Activated naive CD8-positive, alpha-beta T cell treated with anti-CD3 and anti-CD28 coated beads, Interleukin-2, amount 10 ng/mL, durations not matched to agents 7 days and 5 days (primary cell): ENCODE measurements around the gene MCAT. TPM values are rescaled to one million over a fixed set of nuclear protein-coding genes. Genes with fewer than 3 reads are reported as not detected.

Experiments
- ATAC-seq: fragments of 150-1000 bp; cut with Tn5 transposase; one replicate; pipeline ENCODE4 v1.10.0; 2021; ENCODE audit warnings: low read depth, moderate library complexity
- POLR2A ChIA-PET: fragments of 350-600 bp; sonication (Branson Sonifier 250); formaldehyde crosslinking; loops from one replicate; lab custom pipeline; 2021; ENCODE audit warnings: antibody characterized with exemption; lab: Charles Lee
- DNase-seq: peaks from one replicate; pipeline ENCODE4 v3.0.0; 2021
- H3K27ac Mint-ChIP-seq: one replicate; pipeline ENCODE4 v1.8.0; 2022; ENCODE audit warnings: mild to moderate bottlenecking, mixed read lengths
- H3K27me3 Mint-ChIP-seq: one replicate; pipeline ENCODE4 v1.8.0; 2022; ENCODE audit warnings: mild to moderate bottlenecking, moderate library complexity, mixed read lengths
- H3K36me3 Mint-ChIP-seq: one replicate; pipeline ENCODE4 v1.8.0; 2021; ENCODE audit warnings: mild to moderate bottlenecking, mixed read lengths
- H3K4me1 Mint-ChIP-seq: one replicate; pipeline ENCODE4 v1.8.0; 2021; ENCODE audit warnings: mixed read lengths
- H3K4me3 Mint-ChIP-seq: one replicate; pipeline ENCODE4 v1.8.0; 2022; ENCODE audit warnings: mild to moderate bottlenecking, moderate library complexity, mixed read lengths
- H3K9me3 Mint-ChIP-seq: one replicate; pipeline ENCODE4 v1.8.0; 2021; ENCODE audit warnings: mixed read lengths
- total RNA-seq, 2 experiments: library from RNA; stranded (reverse); gene quantifications; one replicate each; pipeline ENCODE4 v1.2.3, GENCODE V29; 2021

The MCAT gene
- 1 to 10 TPM; 8.1 to 9.5 TPM for total RNA-seq

GRCh38 chr22:43142880-43143562 lies at the start of gene MCAT:
Gene MCAT, minus strand, starts transcription at chr22:43143398. Its CDS starts 50 bp downstream, at chr22:43143348.
- H3K4me3 Mint-ChIP-seq, result peak within 1 kb of the TSS; percentile 83
- H3K4me1 Mint-ChIP-seq, result peaks cover 14% of the 10 kb centered on the region
- peak within 1 kb of the TSS; percentile 91 for H3K27ac Mint-ChIP-seq
- no peaks in the 10 kb centered on the region for H3K27me3 Mint-ChIP-seq
- DNase-seq (peak; percentile 90), ATAC-seq (peak; percentile 81)
- H3K36me3 Mint-ChIP-seq, result peaks cover 5% of the 10 kb centered on the region
- H3K9me3 Mint-ChIP-seq, result no peaks in the 10 kb centered on the region
- POLR2A ChIA-PET, result interaction anchor here (1.2 to 1.9 kb wide), 2 partner anchors 9 to 45 kb away, joined by 5 to 10 read pairs; no protein-coding TSS in a partner anchor

- Mint-ChIP-seq H3K4me1 (peaks cover 5% of the 10 kb centered on the region), H3K4me3 (no peak overlapping the region), H3K27me3 (peaks cover 10% of the 10 kb centered on the region), H3K9me3 (peaks cover 2% of the 10 kb centered on the region), H3K36me3 (no peaks in the 10 kb centered on the region), H3K27ac (no peak overlapping the region)
- ATAC-seq (no peak), DNase-seq (no peak)
- POLR2A ChIA-PET, result no interaction called here
Observed at GRCh38 chr22:43191831-43192230, 48.6 kb upstream of the MCAT start.

GRCh38 chr22:43188829-43189545 lies 45.8 kb upstream of the MCAT start:
- peaks cover 8% of the 10 kb centered on the region for H3K27me3 Mint-ChIP-seq
- peak overlapping the region; percentile 26 for H3K27ac Mint-ChIP-seq
- peak overlapping the region; percentile 9 for H3K4me3 Mint-ChIP-seq
- ATAC-seq (no peak), DNase-seq (no peak)
- POLR2A ChIA-PET, result no interaction called here
- peaks cover 13% of the 10 kb centered on the region for H3K4me1 Mint-ChIP-seq
- H3K9me3 Mint-ChIP-seq, result peaks cover 2% of the 10 kb centered on the region
- H3K36me3 Mint-ChIP-seq, result peaks cover 2% of the 10 kb centered on the region

- DNase-seq (peak; percentile 98), ATAC-seq (peak; percentile 95)
- peaks cover 18% of the 10 kb centered on the region for H3K4me1 Mint-ChIP-seq
- peaks cover 8% of the 10 kb centered on the region for H3K27me3 Mint-ChIP-seq
- H3K9me3 Mint-ChIP-seq, result peaks cover 2% of the 10 kb centered on the region
- peaks cover 2% of the 10 kb centered on the region for H3K36me3 Mint-ChIP-seq
- H3K4me3 Mint-ChIP-seq, result peak overlapping the region; percentile 84
- POLR2A ChIA-PET, result interaction anchor here (0.5 to 2.1 kb wide), 13 partner anchors 14 to 323 kb away, joined by 3 to 11 read pairs (median 4); partner anchors contain the start of gene MCAT
- H3K27ac Mint-ChIP-seq, result peak overlapping the region; percentile 94
Observed at GRCh38 chr22:43187171-43188099, 44.2 kb upstream of the MCAT start.

- Mint-ChIP-seq H3K4me3 (peak within 1 kb of the TSS; percentile 84), H3K27me3 (peaks cover 4% of the 10 kb centered on the region), H3K4me1 (peaks cover 18% of the 10 kb centered on the region), H3K36me3 (peaks cover 2% of the 10 kb centered on the region), H3K27ac (peak within 1 kb of the TSS; percentile 94), H3K9me3 (peaks cover 2% of the 10 kb centered on the region)
- peak; percentile 75 for DNase-seq
- peak; percentile 25 for ATAC-seq
- POLR2A ChIA-PET, result interaction anchor here (0.5 to 2.1 kb wide), 9 partner anchors 34 to 322 kb away, joined by 3 to 11 read pairs (median 4); partner anchors contain the start of genes MCAT and PACSIN2
Observed at GRCh38 chr22:43186272-43187170, 43.3 kb upstream of the MCAT start, which contains the start of gene TTLL12. Gene TTLL12, minus strand, starts transcription at chr22:43187134. Its CDS starts 65 bp downstream, at chr22:43187069.

- ATAC-seq (no peak), DNase-seq (no peak)
- peak overlapping the region; percentile 80 for H3K4me3 Mint-ChIP-seq
- H3K27me3 Mint-ChIP-seq, result no peaks in the 10 kb centered on the region
- peaks cover 2% of the 10 kb centered on the region for H3K36me3 Mint-ChIP-seq
- POLR2A ChIA-PET, result interaction anchor here (0.8 kb wide), 1 partner anchor 171 kb away, joined by 3 read pairs; the partner anchor contains the start of gene PACSIN2
- peaks cover 18% of the 10 kb centered on the region for H3K4me1 Mint-ChIP-seq
- H3K27ac Mint-ChIP-seq, result no peak overlapping the region
- H3K9me3 Mint-ChIP-seq, result peaks cover 2% of the 10 kb centered on the region
Observed at GRCh38 chr22:43185860-43186261, 42.7 kb upstream of the MCAT start.

- Mint-ChIP-seq H3K9me3 (no peaks in the 10 kb centered on the region), H3K27me3 (no peaks in the 10 kb centered on the region), H3K4me1 (peaks cover 18% of the 10 kb centered on the region), H3K27ac (no peak overlapping the region), H3K4me3 (no peak overlapping the region), H3K36me3 (peaks cover 12% of the 10 kb centered on the region)
- DNase-seq (no peak), ATAC-seq (no peak)
- POLR2A ChIA-PET, result no interaction called here
Observed at GRCh38 chr22:43183496-43184277, 40.5 kb upstream of the MCAT start.

GRCh38 chr22:43182726-43183125 lies 39.5 kb upstream of the MCAT start:
- Mint-ChIP-seq H3K27ac (no peak overlapping the region), H3K36me3 (peaks cover 18% of the 10 kb centered on the region), H3K4me3 (no peak overlapping the region), H3K9me3 (no peaks in the 10 kb centered on the region), H3K4me1 (peaks cover 13% of the 10 kb centered on the region), H3K27me3 (no peaks in the 10 kb centered on the region)
- POLR2A ChIA-PET, result no interaction called here
- DNase-seq (no peak), ATAC-seq (no peak)

- peaks cover 18% of the 10 kb centered on the region for H3K36me3 Mint-ChIP-seq
- H3K4me3 Mint-ChIP-seq, result no peak overlapping the region
- H3K4me1 Mint-ChIP-seq, result peaks cover 13% of the 10 kb centered on the region
- H3K27ac Mint-ChIP-seq, result no peak overlapping the region
- H3K9me3 Mint-ChIP-seq, result no peaks in the 10 kb centered on the region
- POLR2A ChIA-PET, result no interaction called here
- ATAC-seq (no peak), DNase-seq (no peak)
- H3K27me3 Mint-ChIP-seq, result no peaks in the 10 kb centered on the region
Observed at GRCh38 chr22:43182118-43182517, 38.9 kb upstream of the MCAT start.

- Mint-ChIP-seq H3K36me3 (peaks cover 18% of the 10 kb centered on the region), H3K27ac (peak overlapping the region; percentile 81), H3K4me3 (no peak overlapping the region), H3K9me3 (no peaks in the 10 kb centered on the region), H3K4me1 (peaks cover 13% of the 10 kb centered on the region), H3K27me3 (no peaks in the 10 kb centered on the region)
- DNase-seq (no peak), ATAC-seq (no peak)
- POLR2A ChIA-PET, result no interaction called here
Observed at GRCh38 chr22:43181321-43182076, 38.3 kb upstream of the MCAT start.

- no peak for DNase-seq
- Mint-ChIP-seq H3K27ac (no peak overlapping the region), H3K9me3 (no peaks in the 10 kb centered on the region), H3K4me3 (no peak overlapping the region), H3K27me3 (no peaks in the 10 kb centered on the region), H3K36me3 (peaks cover 20% of the 10 kb centered on the region), H3K4me1 (peaks cover 13% of the 10 kb centered on the region)
- no peak for ATAC-seq
- POLR2A ChIA-PET, result no interaction called here
Observed at GRCh38 chr22:43180670-43181069, 37.5 kb upstream of the MCAT start.
